Right cardiac atrium (tissue), 5 donors: ENCODE data around the gene FRMD4A. TPM values are rescaled to one million over a fixed set of nuclear protein-coding genes. Genes with fewer than 3 reads are reported as not detected.
"Not testable (repeated sequence)": the region's sequence is repeated elsewhere in the genome, so short reads cannot be mapped to it uniquely, and the experiment has no call there.

Source experiments
- ATAC-seq, 2 donors: fragments of 200-7000 bp; cut with Tn5 transposase; one replicate each; pipeline versions ENCODE4 v1.8.0 to v1.9.1; 2020; ENCODE audit warnings: moderate library complexity in 2 of 2, mild to moderate bottlenecking in 1 of 2
- DNase-seq, 3 donors: peaks; one replicate each; pipeline ENCODE4 v3.0.0-alpha.2; 2020
- H3K27ac ChIP-seq: one replicate; pipeline ENCODE4 v1.5.1; 2013; ENCODE audit warnings: mild to moderate bottlenecking, low read length, control low read depth, moderate library complexity
- H3K27me3 ChIP-seq: one replicate; pipeline ENCODE4 v1.6.1; 2013; ENCODE audit not compliant: control insufficient read depth, insufficient read depth
- H3K4me1 ChIP-seq: one replicate; pipeline ENCODE4 v1.6.1; 2013; ENCODE audit warnings: low read length; ENCODE audit not compliant: control insufficient read depth, insufficient read depth
- H3K4me3 ChIP-seq: one replicate; pipeline ENCODE4 v1.5.1; 2013; ENCODE audit warnings: low read length, control low read depth
- H3K9me3 ChIP-seq: one replicate; pipeline ENCODE4 v1.6.1; 2013; ENCODE audit warnings: low read length; ENCODE audit not compliant: control insufficient read depth
- WGBS: extraction: QIAGEN DNeasy Blood & Tissue Kit; methylation state at CpG from one replicate; pipeline ENCODE4 v1.1.7; 2013; 5-methylcytosine and 5-hydroxymethylcytosine counted together
- intact Hi-C, 4 donors: fragments of 100-400 bp; cut with DNase I; formaldehyde crosslinking; loops; one replicate each; pipeline versions ENCODE4 v1.11.0 to v1.14.0; 2022 to 2023
- polyA plus RNA-seq: library from polyadenylated mRNA; stranded (reverse); fragments of 200-250 nt; gene quantifications from one replicate; pipeline ENCODE4 v1.2.3, GENCODE V29; 2013
- total RNA-seq, 4 donors: library from RNA; stranded (reverse); fragmentation: NEBNext Ultra II Directional; extraction: Animal tissue kit (Norgen Biotek cat#: 25700); gene quantifications; one replicate each; pipeline ENCODE4 v1.2.1, GENCODE V29; 2021
- donor health status: healthy with polysubstance abuse.
- donor health status: DM: no; HTN: yes; CAD: no.
- donor health status: DM: no; HTN: no; CAD: no.
- donor health status: DM: no; HTN: yes; CAD: no; lungs with severe emphysema.
- donor health status: DM: yes; HTN: yes; CAD: no.

FRMD4A gene
- total and polyA plus RNA-seq, 5 donors, result 14.8 to 30.3 (median 25.1) TPM

DNA sequence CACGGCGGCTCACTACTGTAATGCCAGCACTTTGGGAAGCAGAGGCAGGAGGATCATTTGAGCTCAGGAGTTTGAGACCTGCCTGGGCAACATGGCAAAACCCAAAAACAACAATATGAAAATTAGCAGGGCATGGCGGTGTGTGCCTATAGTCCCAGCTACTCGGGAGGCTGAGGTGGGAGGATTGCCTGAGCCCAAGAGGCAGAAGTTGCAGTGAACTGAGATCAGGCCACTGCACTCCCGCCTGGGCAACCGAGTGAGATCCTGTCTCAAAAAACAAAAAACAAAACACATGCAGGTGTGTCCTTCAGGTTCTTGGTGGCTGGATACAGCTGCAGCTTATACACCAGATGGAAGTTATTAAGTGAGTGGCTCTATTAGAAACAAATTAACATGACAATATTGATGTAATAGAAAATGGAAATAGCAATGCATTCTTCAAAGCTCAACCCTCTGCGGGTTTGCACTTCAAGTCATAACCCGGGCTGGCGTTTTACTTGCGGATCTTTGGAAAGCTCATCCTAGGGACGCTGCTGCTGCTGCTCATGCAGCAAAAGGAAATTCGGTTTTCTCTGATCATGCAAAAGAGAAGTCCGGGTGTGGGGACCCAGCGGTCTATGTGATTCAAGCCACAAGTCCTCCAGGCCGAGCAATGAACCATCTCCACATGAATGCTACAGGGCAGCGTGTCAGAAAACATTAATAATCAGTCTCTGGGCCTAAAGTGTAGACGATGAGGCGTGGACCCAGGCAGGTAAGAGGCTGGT is 462.0 kb downstream of the FRMD4A start:
- DNase-seq, result no peak
- Histone ChIP-seq H3K27me3 (no peaks in the 10 kb centered on the region), H3K9me3 (no peaks in the 10 kb centered on the region), H3K4me3 (no peak overlapping the region), H3K27ac (no peak overlapping the region), H3K4me1 (no peaks in the 10 kb centered on the region)
- intact Hi-C loops, result no loop called here
- ATAC-seq, result no peak
- 87% methylated on average over 18 of the region's 18 CpGs for WGBS

DNA sequence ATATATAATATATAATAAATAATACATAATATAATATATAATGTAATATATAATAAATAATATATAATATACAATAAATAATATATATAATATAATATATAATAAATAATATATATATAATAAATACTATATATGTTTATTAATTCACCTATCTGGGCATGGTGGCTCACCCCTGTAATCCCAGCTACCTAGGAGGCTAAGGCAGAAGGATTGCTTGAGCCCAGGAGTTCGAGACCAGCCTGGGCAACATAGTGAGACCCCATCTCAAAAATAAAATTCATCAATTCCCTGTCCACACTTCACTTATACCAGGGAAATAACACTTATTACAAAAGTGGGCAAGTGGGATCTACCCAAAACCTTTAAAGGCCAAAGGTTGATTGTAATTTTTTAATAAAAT is 462.9 kb downstream of the FRMD4A start:
- no peak overlapping the region for H3K4me3 ChIP-seq
- no peaks in the 10 kb centered on the region for H3K27me3 ChIP-seq
- DNase-seq (no peak), ATAC-seq (no peak)
- H3K9me3 ChIP-seq, result no peaks in the 10 kb centered on the region
- peaks cover 4% of the 10 kb centered on the region for H3K4me1 ChIP-seq
- intact Hi-C loops, result no loop called here
- 98% methylated on average over 1 of the region's 1 CpG for WGBS
- no peak overlapping the region for H3K27ac ChIP-seq

DNA sequence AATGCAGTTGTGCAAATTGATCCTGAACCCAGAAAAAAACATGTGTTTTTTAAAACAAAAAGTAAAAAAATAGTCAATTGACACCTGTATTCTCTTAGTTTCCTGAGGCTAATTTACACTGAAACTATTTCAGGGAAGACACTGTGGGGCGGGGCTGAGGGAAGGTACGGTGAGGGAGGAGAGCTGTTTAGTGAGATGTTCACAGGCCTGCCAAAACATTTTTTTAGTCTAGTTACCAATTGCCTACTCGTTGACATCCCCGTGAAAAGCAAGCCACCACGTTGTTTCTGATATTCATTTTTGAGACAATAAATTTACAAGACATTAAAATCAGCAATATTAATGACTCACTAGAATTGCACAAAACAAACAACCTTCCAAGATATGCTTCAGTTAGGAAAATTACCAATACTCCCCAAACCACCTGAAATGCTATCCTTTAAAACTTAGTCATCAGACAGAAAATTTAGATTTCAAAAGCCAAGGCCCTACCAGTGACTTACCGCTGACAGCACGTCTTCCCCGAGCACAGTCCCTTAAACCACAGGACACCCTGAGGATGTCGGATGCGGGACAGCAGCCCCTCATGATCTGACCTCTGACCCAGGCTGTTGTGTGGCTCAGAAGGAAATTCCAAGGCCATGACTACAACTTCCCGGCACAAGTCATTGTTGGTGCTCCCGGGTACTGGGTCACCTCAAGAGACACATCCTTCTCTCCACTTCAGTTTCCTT is 464.8 kb downstream of the FRMD4A start:
- WGBS, result 68% methylated on average over 12 of the region's 12 CpGs
- Histone ChIP-seq H3K27me3 (no peaks in the 10 kb centered on the region), H3K4me3 (no peak overlapping the region), H3K4me1 (peaks cover 7% of the 10 kb centered on the region), H3K27ac (peak overlapping the region; percentile 61), H3K9me3 (no peaks in the 10 kb centered on the region)
- DNase-seq (no peak), ATAC-seq (peak; percentile 55 to 77)
- intact Hi-C loops, result no loop called here

DNA sequence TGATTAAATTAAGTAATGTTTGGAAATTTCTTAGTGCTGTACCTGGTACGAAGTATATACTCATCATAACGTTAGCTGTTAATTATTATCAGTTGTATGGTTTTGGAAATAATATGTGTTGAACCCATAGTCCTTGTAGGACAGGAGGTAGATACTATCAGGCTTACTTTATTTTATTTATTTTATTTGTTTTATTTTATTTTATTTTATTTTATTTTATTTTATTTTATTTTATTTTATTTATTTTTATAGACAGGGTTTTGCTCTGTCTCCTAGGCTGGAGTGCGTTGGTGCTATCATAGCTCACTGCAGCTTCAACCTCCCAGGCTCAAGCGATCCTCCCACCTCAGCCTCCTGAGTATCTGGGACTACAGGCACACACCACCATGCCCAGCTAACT is 465.5 kb downstream of the FRMD4A start:
- WGBS, result 98% methylated on average over 4 of the region's 4 CpGs
- H3K4me3 ChIP-seq, H3K27me3 ChIP-seq, intact Hi-C loops, ATAC-seq, H3K9me3 ChIP-seq, H3K27ac ChIP-seq, DNase-seq: not testable (repeated sequence)
- peaks cover 11% of the 10 kb centered on the region for H3K4me1 ChIP-seq

DNA sequence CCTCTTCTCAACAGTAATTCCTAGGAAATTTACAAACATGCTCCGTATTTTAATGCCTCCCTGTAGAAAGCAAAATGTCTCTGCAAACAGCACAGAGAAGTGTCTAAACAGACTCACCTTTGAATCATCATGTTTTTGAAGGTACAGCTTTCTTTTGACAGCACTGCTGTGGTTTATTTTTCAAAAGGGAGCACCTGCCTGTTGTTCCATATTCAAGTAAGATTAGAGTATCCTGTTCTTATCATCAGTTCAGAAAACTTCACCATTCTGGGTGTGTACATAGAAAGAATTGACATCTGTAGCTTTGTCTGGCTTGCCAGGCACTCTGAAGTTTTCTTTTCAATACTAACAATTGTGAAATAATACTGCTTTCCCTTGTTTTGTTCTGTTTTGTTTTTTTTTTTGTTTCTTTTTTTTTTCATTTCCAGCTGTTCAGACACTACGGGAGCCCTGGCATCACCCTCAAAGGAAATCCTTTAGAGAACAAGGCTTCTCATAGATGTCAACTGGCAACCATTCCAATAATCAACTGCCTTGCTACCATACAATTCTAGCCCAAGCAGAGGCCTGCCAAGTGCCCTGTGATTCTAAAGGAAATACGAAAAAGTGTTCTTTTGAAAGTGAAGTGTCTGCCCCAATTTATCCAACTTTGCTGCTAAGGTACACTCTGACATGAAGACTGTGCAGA is 468.0 kb downstream of the FRMD4A start:
- H3K27ac ChIP-seq, result peak overlapping the region; percentile 23
- 55% methylated on average over 3 of the region's 3 CpGs for WGBS

DNA sequence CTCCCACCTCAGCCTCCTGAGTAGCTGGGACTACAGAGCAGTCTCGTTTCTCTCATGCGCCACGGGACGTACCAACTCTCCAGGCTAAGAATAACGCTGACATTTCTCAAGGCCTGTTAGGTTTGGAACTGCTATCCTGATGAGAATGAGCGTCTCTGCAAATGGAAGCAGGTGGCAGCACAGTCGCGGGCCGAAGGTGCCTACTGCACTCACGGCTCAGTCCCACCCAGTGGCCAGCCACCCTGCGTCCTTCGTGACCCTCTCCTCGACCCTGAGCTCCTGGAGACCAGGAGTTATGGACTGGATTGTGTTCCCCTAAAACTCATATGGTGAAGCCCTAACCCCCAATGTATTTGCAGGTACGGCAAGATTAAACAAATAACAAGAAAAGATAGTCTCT is 469.8 kb downstream of the FRMD4A start:
- intact Hi-C loops, result no loop called here
- no peak for ATAC-seq
- H3K27ac ChIP-seq, result no peak overlapping the region
- peaks cover 17% of the 10 kb centered on the region for H3K4me1 ChIP-seq
- no peak overlapping the region for H3K4me3 ChIP-seq
- no peak for DNase-seq
- 96% methylated on average over 14 of the region's 14 CpGs for WGBS
- H3K9me3 ChIP-seq, result no peaks in the 10 kb centered on the region
- H3K27me3 ChIP-seq, result no peaks in the 10 kb centered on the region

More for the DNA sequence above, 468.0 kb downstream of the FRMD4A start:
- Histone ChIP-seq H3K9me3 (no peaks in the 10 kb centered on the region), H3K4me1 (peaks cover 17% of the 10 kb centered on the region), H3K27me3 (no peaks in the 10 kb centered on the region), H3K4me3 (no peak overlapping the region)
- peak; percentile 37 to 55 for ATAC-seq
- intact Hi-C loops, result no loop called here
- no peak for DNase-seq

DNA sequence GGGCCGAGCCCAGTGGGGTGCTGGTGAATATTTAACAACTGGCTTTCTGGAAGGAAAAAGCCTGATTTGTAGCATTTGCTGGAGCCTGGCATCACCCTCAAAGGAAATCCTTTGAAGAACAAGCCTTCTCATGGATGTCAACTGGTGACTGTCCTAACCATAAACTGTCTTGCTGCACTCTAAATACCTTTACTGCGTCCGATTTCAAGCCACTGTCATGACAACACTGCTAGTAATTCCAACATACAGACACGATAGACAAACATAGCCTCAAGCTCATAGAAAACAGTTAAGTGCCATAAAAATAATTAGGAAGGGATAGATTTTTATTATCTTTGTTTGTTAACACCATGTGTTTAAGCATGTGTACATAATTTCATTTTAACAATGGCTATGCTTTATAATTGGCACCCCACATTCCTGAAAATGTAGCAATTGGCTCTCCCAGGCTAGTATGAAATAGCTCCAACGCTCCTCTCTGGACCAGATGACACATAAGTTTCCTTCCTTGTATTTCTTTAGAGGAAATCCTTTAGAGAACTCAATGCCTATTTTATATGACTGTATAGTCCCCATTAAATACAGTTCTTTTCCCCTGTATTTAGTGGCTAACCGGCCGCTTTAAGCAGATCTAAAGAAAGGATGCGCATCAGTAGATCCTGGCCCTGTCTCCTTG is 470.6 kb downstream of the FRMD4A start:
- DNase-seq (no peak), ATAC-seq (peak in 1 of 2 donors; percentile 29)
- Histone ChIP-seq H3K4me1 (peaks cover 17% of the 10 kb centered on the region), H3K4me3 (no peak overlapping the region), H3K27ac (no peak overlapping the region), H3K9me3 (no peaks in the 10 kb centered on the region), H3K27me3 (no peaks in the 10 kb centered on the region)
- intact Hi-C loops, result no loop called here
- WGBS, result 71% methylated on average over 8 of the region's 8 CpGs

DNA sequence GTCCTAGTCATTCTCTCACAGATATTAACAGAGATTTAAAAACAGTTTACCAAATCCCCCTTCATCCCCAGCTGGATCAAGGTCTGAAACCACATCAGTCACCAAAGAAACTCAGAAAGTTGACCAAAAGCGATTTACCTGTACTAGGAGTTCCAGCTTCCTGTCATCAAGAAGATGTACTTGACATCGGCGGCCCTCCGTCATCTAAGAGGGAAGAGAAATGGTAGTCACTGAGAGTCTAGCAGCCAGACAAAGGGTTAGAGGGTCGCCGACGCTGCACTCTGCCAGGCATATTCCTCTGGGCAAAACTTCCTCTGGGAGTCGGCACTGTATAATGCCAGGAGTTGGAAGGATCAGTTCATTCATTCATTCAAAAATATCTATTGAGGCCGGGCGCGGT is 472.0 kb downstream of the FRMD4A start:
- WGBS, result 96% methylated on average over 11 of the region's 11 CpGs
- H3K4me1 ChIP-seq, result peaks cover 17% of the 10 kb centered on the region
- ATAC-seq (no peak), DNase-seq (no peak)
- no peaks in the 10 kb centered on the region for H3K27me3 ChIP-seq
- no peak overlapping the region for H3K4me3 ChIP-seq
- no peaks in the 10 kb centered on the region for H3K9me3 ChIP-seq
- intact Hi-C loops, result no loop called here
- no peak overlapping the region for H3K27ac ChIP-seq

DNA sequence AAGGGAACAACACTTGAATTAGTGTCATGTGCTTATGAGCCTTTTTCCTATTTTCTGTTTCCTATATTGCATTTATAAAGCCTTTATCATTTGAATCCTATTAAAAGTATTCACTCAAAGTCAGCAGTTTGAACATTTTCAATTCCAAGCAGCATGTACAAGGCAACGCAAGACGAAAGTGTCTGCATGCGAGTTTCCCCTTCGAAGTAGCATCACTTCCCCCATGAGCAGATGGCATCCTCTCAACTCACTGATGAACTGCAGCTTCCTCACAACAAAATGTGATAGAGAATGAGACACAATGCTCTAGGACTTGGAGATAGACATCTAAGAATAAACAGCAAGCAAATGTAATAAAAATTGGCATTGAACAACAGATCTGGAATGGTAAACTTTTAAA is 473.3 kb downstream of the FRMD4A start:
- Histone ChIP-seq H3K4me1 (peaks cover 15% of the 10 kb centered on the region), H3K27ac (no peak overlapping the region), H3K27me3 (no peaks in the 10 kb centered on the region), H3K4me3 (no peak overlapping the region), H3K9me3 (no peaks in the 10 kb centered on the region)
- 73% methylated on average over 4 of the region's 4 CpGs for WGBS
- intact Hi-C loops, result no loop called here
- no peak for DNase-seq
- ATAC-seq, result no peak

DNA sequence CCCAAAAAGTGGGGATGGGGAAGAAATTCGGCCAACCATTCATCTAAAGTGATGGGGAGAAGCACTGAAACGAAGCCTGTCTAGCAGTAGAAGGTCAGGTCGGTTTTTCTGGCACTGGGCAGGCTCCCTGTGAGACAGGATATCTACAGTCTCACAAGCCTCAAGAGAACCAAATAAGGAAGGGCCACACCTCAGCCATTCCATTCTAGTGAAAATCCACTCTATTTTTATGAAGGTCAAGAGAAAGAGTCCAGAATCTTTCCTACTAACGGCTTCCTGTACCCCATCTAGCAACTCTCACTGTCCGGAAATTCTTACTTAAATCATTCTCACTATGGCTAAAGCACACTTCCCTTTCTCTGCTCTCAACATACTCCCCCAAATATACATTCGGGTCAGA is 476.9 kb downstream of the FRMD4A start:
- ATAC-seq, result peak; percentile 77 to 90

More for the DNA sequence above, 476.9 kb downstream of the FRMD4A start:
- H3K4me3 ChIP-seq, result no peak overlapping the region
- H3K9me3 ChIP-seq, result no peaks in the 10 kb centered on the region
- intact Hi-C loops, result no loop called here
- H3K4me1 ChIP-seq, result peaks cover 4% of the 10 kb centered on the region
- no peaks in the 10 kb centered on the region for H3K27me3 ChIP-seq
- peak overlapping the region; percentile 72 for H3K27ac ChIP-seq
- peak in 2 of 3 donors; percentile 42 to 61 for DNase-seq
- 42% methylated on average over 6 of the region's 6 CpGs for WGBS
